GM12878 (cell line): ENCODE measurements around the gene KYAT1. TPM values are rescaled to one million over a fixed set of nuclear protein-coding genes. Genes with fewer than 3 reads are reported as not detected.

Source experiments
- ATAC-seq: fragments of 200-7000 bp; cut with Tn5 transposase; 3 replicates; pipeline ENCODE4 v1.9.1; 2020; ENCODE audit warnings: mild to moderate bottlenecking, moderate library complexity
- BruUV-seq: library from RNA; stranded (reverse); fragments of 400-500 nt; replicated peaks from 2 replicates; lab custom pipeline; 2021; lab: Mats Ljungman, UMichigan
- CTCF ChIA-PET: fragments of 300-600 bp; sonication (Branson Sonifier 250); formaldehyde crosslinking; extraction: SDS; loops from one replicate; lab custom pipeline; 2021; ENCODE audit warnings: inconsistent platforms; lab: Yijun Ruan, JAX
- POLR2A ChIA-PET: fragments of 350-600 bp; formaldehyde crosslinking; extraction: SDS; loops from one replicate; lab custom pipeline; 2021; ENCODE audit warnings: inconsistent platforms; lab: Charles Lee
- RAD21 ChIA-PET: fragments of 300-600 bp; sonication (Branson Sonifier 250); formaldehyde crosslinking; loops from one replicate; lab custom pipeline; 2023; ENCODE audit warnings: antibody characterized with exemption; ENCODE audit not compliant: unreplicated experiment; lab: Charles Lee
- SMC1A ChIA-PET: fragments of 300-600 bp; sonication (Branson Sonifier 250); formaldehyde crosslinking; loops from one replicate; lab custom pipeline; 2023; ENCODE audit not compliant: unreplicated experiment, uncharacterized antibody; lab: Charles Lee
- DNase-seq: peaks from one replicate; pipeline ENCODE4 v3.0.0-alpha.2; 2011; ENCODE audit warnings: low read depth, low spot score
- FAIRE-seq: peaks from 3 replicates; lab custom pipeline; 2011; peaks lifted over from hg19 to GRCh38; lab: Jason Lieb, UNC
- H2AFZ ChIP-seq: 2 replicates; pipeline ENCODE4 v1.6.0; 2011; ENCODE audit warnings: low read depth, low read length, control low read depth; ENCODE audit not compliant: control insufficient read depth
- H3K27ac ChIP-seq: 2 replicates; pipeline ENCODE4 v1.5.1; 2011; ENCODE audit warnings: control low read depth; ENCODE audit not compliant: control insufficient read depth, insufficient read depth
- H3K27me3 ChIP-seq, 2 experiments: replicated peaks in 1 of 2; 2 replicates each; pipeline versions ENCODE4 v1.6.0 to v1.6.1; 2011; ENCODE audit warnings: low read length in 1 of 2; ENCODE audit not compliant: control insufficient read depth in 2 of 2, insufficient read depth in 2 of 2
- H3K36me3 ChIP-seq, 2 experiments: 2 replicates each; pipeline ENCODE4 v1.5.1; 2011; ENCODE audit warnings: low read length in 1 of 2; ENCODE audit not compliant: control insufficient read depth in 2 of 2, insufficient read depth in 2 of 2
- H3K4me1 ChIP-seq: 2 replicates; pipeline ENCODE4 v1.6.1; 2011; ENCODE audit warnings: mild to moderate bottlenecking, low read length, moderate library complexity, mixed read lengths; ENCODE audit not compliant: control insufficient read depth, insufficient read depth
- H3K4me2 ChIP-seq: 2 replicates; pipeline ENCODE4 v1.6.0; 2011; ENCODE audit warnings: control low read depth; ENCODE audit not compliant: control insufficient read depth, insufficient read depth
- H3K4me3 ChIP-seq: fragments of 200-600 bp; sonication (generic); 2 replicates; pipeline ENCODE4 v1.5.1; 2016
- H3K79me2 ChIP-seq: 2 replicates; pipeline ENCODE4 v1.6.0; 2011; ENCODE audit warnings: low read length; ENCODE audit not compliant: control insufficient read depth, insufficient read depth
- H3K9ac ChIP-seq: 2 replicates; pipeline ENCODE4 v1.8.0; 2011; ENCODE audit warnings: low read length, control low read depth, mixed read lengths; ENCODE audit not compliant: control insufficient read depth, insufficient read depth
- H3K9me3 ChIP-seq: replicated peaks from 3 replicates; pipeline ENCODE4 v1.5.1; 2011; ENCODE audit warnings: mild to moderate bottlenecking, low read length; ENCODE audit not compliant: control insufficient read depth, insufficient read depth
- H4K20me1 ChIP-seq: 2 replicates; pipeline ENCODE4 v1.6.0; 2011; ENCODE audit not compliant: control insufficient read depth, insufficient read depth
- CEBPB ChIP-seq, 2 experiments: fragments of 150-350 bp in 1 of 2; IDR thresholded peaks; 2 replicates each; pipeline ENCODE4 v1.6.1; 2012 to 2014; ENCODE audit warnings: low read depth in 2 of 2, low read length in 2 of 2, borderline replicate concordance in 1 of 2, inconsistent platforms in 1 of 2
- IRF4 ChIP-seq: IDR thresholded peaks from 2 replicates; pipeline ENCODE4 v1.6.1; 2011; ENCODE audit warnings: low read depth, low read length
- LARP7 ChIP-seq: fragments of 450-650 bp; IDR thresholded peaks from 2 replicates; pipeline ENCODE4 v1.6.1; 2017; ENCODE audit warnings: mild to moderate bottlenecking
- POLR2AphosphoS2 ChIP-seq: IDR thresholded peaks from 2 replicates; pipeline ENCODE4 v1.6.1; 2011; ENCODE audit warnings: low read depth, mild to moderate bottlenecking, low read length, improper control_type of control experiment, moderate library complexity
- RFX5 ChIP-seq: IDR thresholded peaks from 2 replicates; pipeline ENCODE4 v1.6.1; 2011; ENCODE audit warnings: low read depth, low read length, improper control_type of control experiment
- RUNX3 ChIP-seq: IDR thresholded peaks from 2 replicates; pipeline ENCODE4 v1.6.1; 2012; ENCODE audit warnings: low read length, inconsistent platforms
- SMAD1 ChIP-seq: fragments of 450-650 bp; IDR thresholded peaks from 2 replicates; pipeline ENCODE4 v1.6.1; 2018; ENCODE audit warnings: mild to moderate bottlenecking, low read depth; ENCODE audit not compliant: partially characterized antibody
- WRNIP1 ChIP-seq: IDR thresholded peaks from 2 replicates; pipeline ENCODE4 v1.6.1; 2011; ENCODE audit warnings: low read depth, low read length, improper control_type of control experiment, borderline replicate concordance
- YBX1 ChIP-seq: fragments of 450-650 bp; IDR thresholded peaks from 2 replicates; pipeline ENCODE4 v1.6.1; 2016; ENCODE audit warnings: antibody characterized with exemption
- ZBED1 ChIP-seq: IDR thresholded peaks from 2 replicates; pipeline ENCODE4 v1.6.1; 2016; ENCODE audit warnings: borderline replicate concordance
- WGBS: methylation state at CpG from one replicate; pipeline ENCODE4 v1.1.6; 2016; ENCODE audit warnings: low lambda C conversion rate; ENCODE audit not compliant: insufficient replicate concordance, insufficient coverage; ENCODE audit errors: missing lambda C conversion rate; 5-methylcytosine and 5-hydroxymethylcytosine counted together
- in situ Hi-C: fragments of 300-500 bp; cut with MboI; formaldehyde crosslinking; loops from 9 replicates; pipeline ENCODE4 v1.14.3; 2018; ENCODE audit warnings: mixed read lengths
- intact Hi-C: fragments of 100-400 bp; cut with micrococcal nuclease; formaldehyde crosslinking; loops from one replicate; pipeline ENCODE4 v1.14.2; 2022; ENCODE audit not compliant: unreplicated experiment
- polyA plus RNA-seq, 11 experiments: library from polyadenylated mRNA; depleted of rRNA in 4 of 11; unstranded in 6 of 11; stranded (reverse) in 5 of 11; fragments of >200 nt; fragmentation: Nextera tagmentation in 4 of 11; fragmentation: Illumina TruSeq in 1 of 11; extraction: Ambion mirVana in 4 of 11; extraction: Trizol in 1 of 11; gene quantifications; 1 replicate in 1 of 11; 2 replicates in 10 of 11; pipeline versions ENCODE4 v1.2.1 to v1.2.3, GENCODE V29; 2011 to 2016; ENCODE audit warnings: inconsistent platforms in 2 of 11, missing spikeins in 2 of 11, low read depth in 1 of 11
- total RNA-seq, 4 experiments: library from RNA; depleted of rRNA in 3 of 4; stranded (reverse); fragments of >200 nt in 3 of 4; fragmentation: Illumina TruSeq in 1 of 4; extraction: Trizol in 1 of 4; gene quantifications; 2 replicates each; pipeline versions ENCODE4 v1.2.1 to v1.2.3, GENCODE V29; 2013 to 2021
- TF ChIP-seq, protein P1 (sequence below): fragments of 450-650 bp; IDR thresholded peaks from 2 replicates; pipeline ENCODE4 v1.6.1; 2018; ENCODE audit warnings: borderline replicate concordance, mild to moderate bottlenecking; ENCODE audit not compliant: partially characterized antibody
- TF ChIP-seq, protein P2 (sequence below): fragments of 450-650 bp; IDR thresholded peaks from 2 replicates; pipeline ENCODE4 v1.6.1; 2017; ENCODE audit warnings: low read depth, mild to moderate bottlenecking, moderate library complexity
- TF ChIP-seq, protein P3 (sequence below): IDR thresholded peaks from 2 replicates; pipeline ENCODE4 v1.6.1; 2012; ENCODE audit warnings: low read depth, low read length, improper control_type of control experiment
- TF ChIP-seq, protein P4 (sequence below): fragments of 450-650 bp; IDR thresholded peaks from 2 replicates; pipeline ENCODE4 v1.6.1; 2017; ENCODE audit warnings: antibody characterized with exemption, mild to moderate bottlenecking, moderate library complexity

KYAT1 gene
- total and polyA plus RNA-seq, 10 of the 15 experiments (the other 5 are each of a cell fraction or from before 2014, with no cell fraction given) = 5.8 to 15.7 (median 11.4) TPM

DNA sequence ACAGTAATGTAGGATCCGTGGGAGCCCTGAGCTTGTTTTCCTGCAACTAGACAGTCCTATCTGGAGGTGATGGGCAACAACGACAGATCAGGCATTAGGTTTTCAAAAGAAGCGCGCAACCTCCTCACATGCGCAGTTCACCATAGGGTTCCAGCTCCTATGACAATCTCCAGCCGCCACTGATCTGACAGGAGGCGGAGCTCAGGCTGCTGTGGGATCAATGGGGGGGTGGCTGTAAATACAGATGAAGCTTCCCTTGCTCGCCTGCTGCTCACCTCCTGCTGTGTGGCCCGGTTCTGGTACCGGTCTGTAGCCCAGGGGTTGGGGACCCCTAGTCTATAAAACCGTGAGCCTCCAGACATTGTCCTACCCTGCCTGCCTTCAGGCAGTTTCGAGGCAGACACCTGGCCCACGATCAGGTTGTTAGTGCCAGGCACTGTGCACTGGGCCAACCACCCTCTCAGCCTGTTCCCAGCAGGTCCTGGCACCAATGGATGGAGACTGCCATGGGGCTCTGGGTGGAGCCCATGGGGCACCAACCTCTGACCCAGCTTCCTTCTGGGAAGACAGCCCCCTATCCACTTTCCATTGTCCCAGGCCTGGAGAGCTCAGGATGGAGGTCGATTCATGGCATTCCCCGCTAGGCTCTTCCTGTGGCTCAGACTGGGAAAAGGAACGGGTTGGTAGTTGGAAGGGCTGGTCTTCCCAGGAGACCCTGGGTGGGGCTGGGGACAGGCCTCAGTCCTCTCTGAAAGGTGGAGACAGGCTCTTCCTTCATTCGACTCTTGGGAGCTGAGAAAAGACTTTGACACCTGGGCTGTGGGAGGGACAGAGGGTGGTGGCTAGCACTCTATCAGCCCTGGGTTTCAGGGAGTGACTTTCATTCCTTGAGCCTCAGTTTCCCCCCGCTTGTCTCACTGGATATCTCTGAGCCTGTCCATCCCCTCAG is 61.8 kb downstream of the KYAT1 start:
- no peak overlapping the region for H2AFZ ChIP-seq
- peaks cover 7% of the 10 kb centered on the region; the same call in 1 of the 2 replicates for H3K4me1 ChIP-seq
- peak overlapping the region; percentile 97 for H3K4me2 ChIP-seq
- no peak for ATAC-seq
- ChIA-PET POLR2A (interaction anchor here (0.5 to 2.5 kb wide), 4 partner anchors 8 to 96 kb away, joined by 3 to 15 read pairs (median 10); partner anchors contain the start of genes SPOUT1 and ZDHHC12), SMC1A (interaction anchor here (0.7 kb wide), 1 partner anchor 381 kb away, joined by 3 read pairs; no protein-coding TSS in a partner anchor), RAD21 (interaction anchor here (1.0 to 1.2 kb wide), 2 partner anchors 10 to 216 kb away, joined by 3 read pairs; partner anchors contain the start of genes MIGA2 and SPOUT1), CTCF (interaction anchor here (0.7 to 3.3 kb wide), 8 partner anchors 7 to 109 kb away, joined by 3 to 29 read pairs (median 7); partner anchors contain the start of genes SPOUT1 and ZDHHC12)
- no peak overlapping the region for H3K27ac ChIP-seq
- H3K27me3 ChIP-seq = no peaks in the 10 kb centered on the region
- H3K9me3 ChIP-seq = no peaks in the 10 kb centered on the region
- no TSS peak for BruUV-seq
- no peak for FAIRE-seq
- 78% methylated on average over 18 of the region's 18 CpGs for WGBS
- in situ Hi-C loops (no loop called here), intact Hi-C loops (loop anchor here (10.0 kb wide), 1 partner anchor 175 kb away; no protein-coding TSS in a partner anchor)
- peaks cover 3% of the 10 kb centered on the region; the same call in 1 of the 2 replicates for H3K79me2 ChIP-seq
- no peak overlapping the region for H3K4me3 ChIP-seq
- DNase-seq = no peak
- H3K36me3 ChIP-seq = peaks cover 10 to 17% of the 10 kb centered on the region in 2 experiments; a peak in 3 of 4 replicates
- no peaks in the 10 kb centered on the region for H4K20me1 ChIP-seq
- no peak overlapping the region for H3K9ac ChIP-seq
- TF ChIP-seq CEBPB (IDR thresholded peaks at IDR 0.05; ENCODE audit: borderline replicate concordance in 1 of 2, low read depth in 2 of 2, low read length in 2 of 2) (no peak), SMAD1 (no peak), RUNX3 (no peak), LARP7 (no peak), POLR2AphosphoS2 (no peak), WRNIP1 (no peak), RFX5 (no peak), ZBED1 (no peak), YBX1 (no peak), IRF4 (no peak)
- TF ChIP-seq, protein P1, sequence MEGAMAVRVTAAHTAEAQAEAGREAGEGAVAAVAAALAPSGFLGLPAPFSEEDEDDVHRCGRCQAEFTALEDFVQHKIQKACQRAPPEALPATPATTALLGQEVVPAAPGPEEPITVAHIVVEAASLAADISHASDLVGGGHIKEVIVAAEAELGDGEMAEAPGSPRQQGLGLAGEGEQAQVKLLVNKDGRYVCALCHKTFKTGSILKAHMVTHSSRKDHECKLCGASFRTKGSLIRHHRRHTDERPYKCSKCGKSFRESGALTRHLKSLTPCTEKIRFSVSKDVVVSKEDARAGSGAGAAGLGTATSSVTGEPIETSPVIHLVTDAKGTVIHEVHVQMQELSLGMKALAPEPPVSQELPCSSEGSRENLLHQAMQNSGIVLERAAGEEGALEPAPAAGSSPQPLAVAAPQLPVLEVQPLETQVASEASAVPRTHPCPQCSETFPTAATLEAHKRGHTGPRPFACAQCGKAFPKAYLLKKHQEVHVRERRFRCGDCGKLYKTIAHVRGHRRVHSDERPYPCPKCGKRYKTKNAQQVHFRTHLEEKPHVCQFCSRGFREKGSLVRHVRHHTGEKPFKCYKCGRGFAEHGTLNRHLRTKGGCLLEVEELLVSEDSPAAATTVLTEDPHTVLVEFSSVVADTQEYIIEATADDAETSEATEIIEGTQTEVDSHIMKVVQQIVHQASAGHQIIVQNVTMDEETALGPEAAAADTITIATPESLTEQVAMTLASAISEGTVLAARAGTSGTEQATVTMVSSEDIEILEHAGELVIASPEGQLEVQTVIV = no peak
- TF ChIP-seq, protein P2, sequence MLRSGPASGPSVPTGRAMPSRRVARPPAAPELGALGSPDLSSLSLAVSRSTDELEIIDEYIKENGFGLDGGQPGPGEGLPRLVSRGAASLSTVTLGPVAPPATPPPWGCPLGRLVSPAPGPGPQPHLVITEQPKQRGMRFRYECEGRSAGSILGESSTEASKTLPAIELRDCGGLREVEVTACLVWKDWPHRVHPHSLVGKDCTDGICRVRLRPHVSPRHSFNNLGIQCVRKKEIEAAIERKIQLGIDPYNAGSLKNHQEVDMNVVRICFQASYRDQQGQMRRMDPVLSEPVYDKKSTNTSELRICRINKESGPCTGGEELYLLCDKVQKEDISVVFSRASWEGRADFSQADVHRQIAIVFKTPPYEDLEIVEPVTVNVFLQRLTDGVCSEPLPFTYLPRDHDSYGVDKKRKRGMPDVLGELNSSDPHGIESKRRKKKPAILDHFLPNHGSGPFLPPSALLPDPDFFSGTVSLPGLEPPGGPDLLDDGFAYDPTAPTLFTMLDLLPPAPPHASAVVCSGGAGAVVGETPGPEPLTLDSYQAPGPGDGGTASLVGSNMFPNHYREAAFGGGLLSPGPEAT = no peak
- TF ChIP-seq, protein P3, sequence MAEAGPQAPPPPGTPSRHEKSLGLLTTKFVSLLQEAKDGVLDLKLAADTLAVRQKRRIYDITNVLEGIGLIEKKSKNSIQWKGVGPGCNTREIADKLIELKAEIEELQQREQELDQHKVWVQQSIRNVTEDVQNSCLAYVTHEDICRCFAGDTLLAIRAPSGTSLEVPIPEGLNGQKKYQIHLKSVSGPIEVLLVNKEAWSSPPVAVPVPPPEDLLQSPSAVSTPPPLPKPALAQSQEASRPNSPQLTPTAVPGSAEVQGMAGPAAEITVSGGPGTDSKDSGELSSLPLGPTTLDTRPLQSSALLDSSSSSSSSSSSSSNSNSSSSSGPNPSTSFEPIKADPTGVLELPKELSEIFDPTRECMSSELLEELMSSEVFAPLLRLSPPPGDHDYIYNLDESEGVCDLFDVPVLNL = no peak
- TF ChIP-seq, protein P4, sequence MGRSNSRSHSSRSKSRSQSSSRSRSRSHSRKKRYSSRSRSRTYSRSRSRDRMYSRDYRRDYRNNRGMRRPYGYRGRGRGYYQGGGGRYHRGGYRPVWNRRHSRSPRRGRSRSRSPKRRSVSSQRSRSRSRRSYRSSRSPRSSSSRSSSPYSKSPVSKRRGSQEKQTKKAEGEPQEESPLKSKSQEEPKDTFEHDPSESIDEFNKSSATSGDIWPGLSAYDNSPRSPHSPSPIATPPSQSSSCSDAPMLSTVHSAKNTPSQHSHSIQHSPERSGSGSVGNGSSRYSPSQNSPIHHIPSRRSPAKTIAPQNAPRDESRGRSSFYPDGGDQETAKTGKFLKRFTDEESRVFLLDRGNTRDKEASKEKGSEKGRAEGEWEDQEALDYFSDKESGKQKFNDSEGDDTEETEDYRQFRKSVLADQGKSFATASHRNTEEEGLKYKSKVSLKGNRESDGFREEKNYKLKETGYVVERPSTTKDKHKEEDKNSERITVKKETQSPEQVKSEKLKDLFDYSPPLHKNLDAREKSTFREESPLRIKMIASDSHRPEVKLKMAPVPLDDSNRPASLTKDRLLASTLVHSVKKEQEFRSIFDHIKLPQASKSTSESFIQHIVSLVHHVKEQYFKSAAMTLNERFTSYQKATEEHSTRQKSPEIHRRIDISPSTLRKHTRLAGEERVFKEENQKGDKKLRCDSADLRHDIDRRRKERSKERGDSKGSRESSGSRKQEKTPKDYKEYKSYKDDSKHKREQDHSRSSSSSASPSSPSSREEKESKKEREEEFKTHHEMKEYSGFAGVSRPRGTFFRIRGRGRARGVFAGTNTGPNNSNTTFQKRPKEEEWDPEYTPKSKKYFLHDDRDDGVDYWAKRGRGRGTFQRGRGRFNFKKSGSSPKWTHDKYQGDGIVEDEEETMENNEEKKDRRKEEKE = no peak
